ENCODE results near the gene BBIP1.

GRCh38 chr10:110912374-110912773, 6.6 kb downstream of the BBIP1 start:
- TF ChIP-seq CTCF (conservative IDR thresholded peaks at IDR 0.05; ENCODE audit: low read length) (no peak), EZH2phosphoT487 (IDR thresholded peaks at IDR 0.05; ENCODE audit: borderline replicate concordance, low read depth, low read length) (no peak)
